Effector memory CD4-positive, alpha-beta T cell (primary cell): ENCODE data around the gene ATP8B1.
"Not testable (repeated sequence)": the region's sequence is repeated elsewhere in the genome, so short reads cannot be mapped to it uniquely, and the experiment has no call there.

ENCODE experiments used
- DNase-seq, 3 donors: peaks; one replicate each; pipeline ENCODE4 v3.0.0-alpha.2; 2020
- H3K27ac ChIP-seq: 2 replicates; pipeline ENCODE4 v1.7.0; 2013; ENCODE audit warnings: mild to moderate bottlenecking, low read length, moderate library complexity; ENCODE audit not compliant: insufficient read depth, poor library complexity, severe bottlenecking
- H3K27me3 ChIP-seq: replicated peaks from 2 replicates; pipeline ENCODE4 v1.7.0; 2013; ENCODE audit warnings: mild to moderate bottlenecking, low read length; ENCODE audit not compliant: insufficient read depth, control insufficient read depth, poor library complexity, severe bottlenecking
- H3K36me3 ChIP-seq: 2 replicates; pipeline ENCODE4 v1.7.0; 2013; ENCODE audit warnings: mild to moderate bottlenecking, low read length, moderate library complexity; ENCODE audit not compliant: control insufficient read depth, insufficient read depth
- H3K4me1 ChIP-seq: 2 replicates; pipeline ENCODE4 v1.7.0; 2013; ENCODE audit warnings: low read length, mild to moderate bottlenecking; ENCODE audit not compliant: control insufficient read depth, insufficient read depth, poor library complexity, severe bottlenecking
- H3K4me3 ChIP-seq: 2 replicates; pipeline ENCODE4 v1.7.0; 2013; ENCODE audit warnings: low read length, low read depth, mild to moderate bottlenecking; ENCODE audit not compliant: insufficient read depth, poor library complexity, severe bottlenecking
- H3K9me3 ChIP-seq: 2 replicates; pipeline ENCODE4 v1.7.0; 2013; ENCODE audit warnings: mild to moderate bottlenecking, low read length, moderate library complexity; ENCODE audit not compliant: control insufficient read depth
- total RNA-seq, 3 donors: gene quantifications; one replicate each; lab custom pipeline; 2026; lab: John Stamatoyannopoulos, UW

ATP8B1 gene
- total RNA-seq, result 0 to 0.19 (median 0) reads per million in 3 donors

GRCh38 chr18:57803103-57803969 lies at the start of gene ATP8B1:
Gene ATP8B1, minus strand, starts transcription at chr18:57803315. Its CDS starts 71,508 bp downstream, at chr18:57731807.
- Histone ChIP-seq H3K27me3 (peaks cover 18% of the 10 kb centered on the region), H3K4me3 (no peak within 1 kb of the TSS), H3K27ac (no peak within 1 kb of the TSS), H3K4me1 (peaks cover 9% of the 10 kb centered on the region), H3K9me3 (no peaks in the 10 kb centered on the region), H3K36me3 (no peaks in the 10 kb centered on the region)
- DNase-seq, result no peak

- H3K27me3 ChIP-seq, result no peaks in the 10 kb centered on the region
- no peaks in the 10 kb centered on the region for H3K4me1 ChIP-seq
- H3K36me3 ChIP-seq, result no peaks in the 10 kb centered on the region
- no peak for DNase-seq
- H3K4me3 ChIP-seq, result no peak overlapping the region
- H3K9me3 ChIP-seq, result no peaks in the 10 kb centered on the region
- no peak overlapping the region for H3K27ac ChIP-seq
Measured at GRCh38 chr18:57850063-57850462, 46.9 kb upstream of the ATP8B1 start.

- H3K4me3 ChIP-seq, H3K9me3 ChIP-seq, H3K27me3 ChIP-seq, H3K27ac ChIP-seq, H3K36me3 ChIP-seq, H3K4me1 ChIP-seq, DNase-seq: not testable (repeated sequence)
Measured at GRCh38 chr18:57848374-57848773, 45.3 kb upstream of the ATP8B1 start.

GRCh38 chr18:57847431-57847830 lies 44.3 kb upstream of the ATP8B1 start:
- H3K27me3 ChIP-seq, H3K27ac ChIP-seq, H3K4me1 ChIP-seq: not testable (repeated sequence)

GRCh38 chr18:57846258-57846657 lies 43.1 kb upstream of the ATP8B1 start:
- Histone ChIP-seq H3K9me3 (no peaks in the 10 kb centered on the region), H3K27ac (no peak overlapping the region), H3K4me1 (no peaks in the 10 kb centered on the region), H3K36me3 (no peaks in the 10 kb centered on the region), H3K27me3 (no peaks in the 10 kb centered on the region), H3K4me3 (no peak overlapping the region)
- DNase-seq, result no peak

More at GRCh38 chr18:57847431-57847830, 44.3 kb upstream of the ATP8B1 start:
- not testable (repeated sequence) for H3K9me3 ChIP-seq, H3K4me3 ChIP-seq, H3K36me3 ChIP-seq, DNase-seq

- no peak overlapping the region for H3K27ac ChIP-seq
- no peak overlapping the region for H3K4me3 ChIP-seq
- no peak for DNase-seq
- no peaks in the 10 kb centered on the region for H3K27me3 ChIP-seq
- H3K4me1 ChIP-seq, result no peaks in the 10 kb centered on the region
- H3K36me3 ChIP-seq, result no peaks in the 10 kb centered on the region
- H3K9me3 ChIP-seq, result no peaks in the 10 kb centered on the region
Measured at GRCh38 chr18:57845605-57846074, 42.5 kb upstream of the ATP8B1 start.

- no peak overlapping the region for H3K4me3 ChIP-seq
- H3K27me3 ChIP-seq, result no peaks in the 10 kb centered on the region
- DNase-seq, result no peak
- no peaks in the 10 kb centered on the region for H3K9me3 ChIP-seq
- H3K4me1 ChIP-seq, result no peaks in the 10 kb centered on the region
- no peaks in the 10 kb centered on the region for H3K36me3 ChIP-seq
- H3K27ac ChIP-seq, result no peak overlapping the region
Measured at GRCh38 chr18:57844319-57844718, 41.2 kb upstream of the ATP8B1 start.

GRCh38 chr18:57843386-57843785 lies 40.3 kb upstream of the ATP8B1 start:
- no peaks in the 10 kb centered on the region for H3K27me3 ChIP-seq
- no peaks in the 10 kb centered on the region for H3K36me3 ChIP-seq
- no peaks in the 10 kb centered on the region for H3K4me1 ChIP-seq
- H3K9me3 ChIP-seq, result no peaks in the 10 kb centered on the region
- no peak overlapping the region for H3K4me3 ChIP-seq
- no peak overlapping the region for H3K27ac ChIP-seq
- DNase-seq, result no peak

- H3K9me3 ChIP-seq, result no peaks in the 10 kb centered on the region
Measured at GRCh38 chr18:57841568-57841967, 38.5 kb upstream of the ATP8B1 start.

GRCh38 chr18:57839942-57840381 lies 36.8 kb upstream of the ATP8B1 start:
- no peak for DNase-seq
- H3K4me1 ChIP-seq, result no peaks in the 10 kb centered on the region
- no peaks in the 10 kb centered on the region for H3K36me3 ChIP-seq
- H3K27ac ChIP-seq, result no peak overlapping the region
- no peaks in the 10 kb centered on the region for H3K27me3 ChIP-seq
- no peaks in the 10 kb centered on the region for H3K9me3 ChIP-seq
- no peak overlapping the region for H3K4me3 ChIP-seq

More at GRCh38 chr18:57841568-57841967, 38.5 kb upstream of the ATP8B1 start:
- no peaks in the 10 kb centered on the region for H3K4me1 ChIP-seq
- H3K4me3 ChIP-seq, result no peak overlapping the region
- no peak overlapping the region for H3K27ac ChIP-seq
- no peaks in the 10 kb centered on the region for H3K27me3 ChIP-seq
- H3K36me3 ChIP-seq, result no peaks in the 10 kb centered on the region
- DNase-seq, result no peak
